ENCODE data around the gene NDUFB2. TPM values are rescaled to one million over a fixed set of nuclear protein-coding genes. Genes with fewer than 3 reads are reported as not detected.

NDUFB2 gene
- total and polyA plus RNA-seq, 9 of the 15 experiments (the other 6 are each of a cell fraction or from before 2014, with no cell fraction given), result 220 to 2,075 (median 320) TPM

DNA sequence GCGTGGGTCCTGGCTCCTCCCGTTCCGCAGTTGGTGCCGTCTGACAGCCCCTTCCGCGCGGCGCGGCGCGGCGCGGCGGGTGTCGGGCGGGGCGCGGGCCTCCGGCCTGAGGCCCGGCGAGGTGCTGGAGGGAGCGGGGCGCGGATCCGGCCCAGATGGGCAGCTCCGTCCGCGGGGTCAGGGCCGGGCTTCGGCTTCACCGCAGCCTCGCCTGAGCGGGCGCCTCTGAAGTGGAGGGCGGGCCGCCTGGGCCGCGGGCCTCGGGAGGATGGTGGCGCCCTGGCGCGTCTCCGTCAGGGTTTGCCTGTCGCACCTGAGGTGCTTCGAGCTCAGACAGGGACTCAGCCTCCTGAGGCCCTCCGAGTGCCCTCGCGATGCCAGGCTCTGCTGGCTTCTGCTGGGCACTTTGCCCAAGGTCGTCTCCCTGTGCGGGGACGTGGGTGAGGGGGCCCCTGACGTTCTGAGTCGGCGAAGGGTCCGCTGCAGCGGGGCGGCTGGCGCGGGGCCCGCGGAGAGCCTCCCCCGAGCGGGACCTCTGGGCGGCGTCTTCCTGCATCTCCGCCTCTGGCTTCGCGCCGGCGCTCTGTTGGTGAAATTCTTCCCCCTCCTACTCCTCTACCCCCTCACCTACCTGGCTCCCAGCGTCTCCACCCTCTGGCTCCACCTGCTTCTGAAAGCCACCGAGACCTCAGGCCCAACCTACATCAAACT lies 23.3 kb upstream of the NDUFB2 start (continued):
- TF ChIP-seq ZNF280A (IDR thresholded peaks at IDR 0.05; ENCODE audit: low read depth, partially characterized antibody), result no peak
- 0 out of 2 replicates have a peak, but pooled peaks have one; percentile 77 for TF ChIP-seq MTA3 (IDR thresholded peaks at IDR 0.05; ENCODE audit: borderline replicate concordance)
- TF ChIP-seq GABPA (tag; conservative IDR thresholded peaks at IDR 0.05; ENCODE audit: low read depth), result 0 out of 2 replicates have a peak, but pooled peaks have one; percentile 36
- TF ChIP-seq FIP1L1 (IDR thresholded peaks at IDR 0.05; ENCODE audit: low read depth, low read length, poor library complexity, severe bottlenecking), result peak; percentile 65
- no peak for TF ChIP-seq FOXJ3 (CRISPR knock-in tag; IDR thresholded peaks at IDR 0.05)
- TF ChIP-seq ZBTB17 (CRISPR knock-in tag; IDR thresholded peaks at IDR 0.05), result 0 out of 2 replicates have a peak, but pooled peaks have one; percentile 41
- TF ChIP-seq, protein P1, sequence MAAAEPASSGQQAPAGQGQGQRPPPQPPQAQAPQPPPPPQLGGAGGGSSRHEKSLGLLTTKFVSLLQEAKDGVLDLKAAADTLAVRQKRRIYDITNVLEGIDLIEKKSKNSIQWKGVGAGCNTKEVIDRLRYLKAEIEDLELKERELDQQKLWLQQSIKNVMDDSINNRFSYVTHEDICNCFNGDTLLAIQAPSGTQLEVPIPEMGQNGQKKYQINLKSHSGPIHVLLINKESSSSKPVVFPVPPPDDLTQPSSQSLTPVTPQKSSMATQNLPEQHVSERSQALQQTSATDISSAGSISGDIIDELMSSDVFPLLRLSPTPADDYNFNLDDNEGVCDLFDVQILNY (CRISPR knock-in tag; IDR thresholded peaks at IDR 0.05), result no peak
- no peak for TF ChIP-seq CBX1 (IDR thresholded peaks at IDR 0.05; ENCODE audit: low read depth)
- no peak for TF ChIP-seq MCM5 (IDR thresholded peaks at IDR 0.05; ENCODE audit: low read depth)
- TF ChIP-seq ZNF318 (IDR thresholded peaks at IDR 0.05; ENCODE audit: borderline replicate concordance in 1 of 2, low read depth in 1 of 2), result no peak
- peak; percentile 41; the same call in 1 of the 2 replicates for TF ChIP-seq STAG1 (CRISPR knock-in tag; IDR thresholded peaks at IDR 0.05; ENCODE audit: borderline replicate concordance)
- TF ChIP-seq SAFB (IDR thresholded peaks at IDR 0.05; ENCODE audit: borderline replicate concordance, low read depth, low read length), result peak; percentile 56; the same call in 1 of the 2 replicates
- no peak for TF ChIP-seq TAF1 (IDR thresholded peaks at IDR 0.05; ENCODE audit: control insufficient read depth, extremely low read depth, insufficient read depth, low read length, severe bottlenecking)
- TF ChIP-seq NFYB (IDR thresholded peaks at IDR 0.05; ENCODE audit: extremely low read depth, insufficient read length), result no peak
- no peak for TF ChIP-seq STAT5A (IDR thresholded peaks at IDR 0.05; ENCODE audit: borderline replicate concordance, low read length)
- no peak for TF ChIP-seq ZNF644 (tag; IDR thresholded peaks at IDR 0.05; ENCODE audit: low read depth)

Measured in K562 (cell line).